Adipocyte (in vitro differentiated cells): ENCODE data around the gene RBFOX2.
A peak's percentile ranks its signal among the peaks of the same experiment; 100 is the strongest.

ENCODE experiments used
- DNase-seq: peaks from one replicate; pipeline ENCODE4 v3.0.0-alpha.2; 2015; ENCODE audit warnings: low read depth
- H3K27me3 ChIP-seq: replicated peaks from 2 replicates; pipeline ENCODE4 v1.7.0; 2013; ENCODE audit warnings: mild to moderate bottlenecking, low read length, moderate library complexity; ENCODE audit not compliant: control insufficient read depth, insufficient read depth
- H3K36me3 ChIP-seq: 2 replicates; pipeline ENCODE4 v1.7.0; 2013; ENCODE audit warnings: low read length, mild to moderate bottlenecking, moderate library complexity; ENCODE audit not compliant: control insufficient read depth, insufficient read depth, severe bottlenecking
- H3K4me1 ChIP-seq: 2 replicates; pipeline ENCODE4 v1.7.0; 2013; ENCODE audit warnings: mild to moderate bottlenecking, low read length, moderate library complexity; ENCODE audit not compliant: control insufficient read depth, insufficient read depth
- H3K4me3 ChIP-seq: 2 replicates; pipeline ENCODE4 v1.7.0; 2013; ENCODE audit warnings: mild to moderate bottlenecking, low read length, moderate library complexity
- H3K9ac ChIP-seq: 2 replicates; pipeline ENCODE4 v1.7.0; 2013; ENCODE audit warnings: mild to moderate bottlenecking, low read length, moderate library complexity
- H3K9me3 ChIP-seq: 2 replicates; pipeline ENCODE4 v1.7.0; 2013; ENCODE audit warnings: mild to moderate bottlenecking, low read length, moderate library complexity; ENCODE audit not compliant: control insufficient read depth

RBFOX2 gene

GRCh38 chr22:35860087-35860733 lies 168.4 kb downstream of the RBFOX2 start:
- H3K36me3 ChIP-seq, result no peaks in the 10 kb centered on the region
- no peak for DNase-seq
- H3K9me3 ChIP-seq, result no peaks in the 10 kb centered on the region
- peaks cover 10% of the 10 kb centered on the region for H3K4me1 ChIP-seq
- no peaks in the 10 kb centered on the region for H3K27me3 ChIP-seq
- no peak overlapping the region for H3K9ac ChIP-seq
- no peak overlapping the region for H3K4me3 ChIP-seq

GRCh38 chr22:35854334-35854733 lies 174.3 kb downstream of the RBFOX2 start:
- Histone ChIP-seq H3K4me1 (peaks cover 7% of the 10 kb centered on the region), H3K36me3 (no peaks in the 10 kb centered on the region), H3K27me3 (no peaks in the 10 kb centered on the region), H3K9me3 (no peaks in the 10 kb centered on the region), H3K9ac (no peak overlapping the region), H3K4me3 (no peak overlapping the region)
- DNase-seq, result no peak

- H3K4me3 ChIP-seq, result no peak overlapping the region
- no peak overlapping the region for H3K9ac ChIP-seq
- no peaks in the 10 kb centered on the region for H3K27me3 ChIP-seq
- no peaks in the 10 kb centered on the region for H3K9me3 ChIP-seq
- no peak for DNase-seq
- peaks cover 7% of the 10 kb centered on the region for H3K4me1 ChIP-seq
- H3K36me3 ChIP-seq, result no peaks in the 10 kb centered on the region
Observed at GRCh38 chr22:35852076-35852475, 176.5 kb downstream of the RBFOX2 start.

GRCh38 chr22:35850831-35851230 lies 177.8 kb downstream of the RBFOX2 start:
- peaks cover 7% of the 10 kb centered on the region for H3K4me1 ChIP-seq
- H3K27me3 ChIP-seq, result no peaks in the 10 kb centered on the region
- H3K4me3 ChIP-seq, result no peak overlapping the region
- H3K9me3 ChIP-seq, result no peaks in the 10 kb centered on the region
- no peaks in the 10 kb centered on the region for H3K36me3 ChIP-seq
- DNase-seq, result no peak
- no peak overlapping the region for H3K9ac ChIP-seq

- H3K27me3 ChIP-seq, result no peaks in the 10 kb centered on the region
- no peaks in the 10 kb centered on the region for H3K9me3 ChIP-seq
- H3K4me1 ChIP-seq, result peaks cover 7% of the 10 kb centered on the region
- no peak overlapping the region for H3K9ac ChIP-seq
- no peak overlapping the region for H3K4me3 ChIP-seq
- DNase-seq, result no peak
- no peaks in the 10 kb centered on the region for H3K36me3 ChIP-seq
Observed at GRCh38 chr22:35846804-35847203, 181.8 kb downstream of the RBFOX2 start.

- peaks cover 3% of the 10 kb centered on the region for H3K4me1 ChIP-seq
Observed at GRCh38 chr22:35844886-35845285, 183.7 kb downstream of the RBFOX2 start.

GRCh38 chr22:35842954-35843353 lies 185.7 kb downstream of the RBFOX2 start:
- Histone ChIP-seq H3K9me3 (no peaks in the 10 kb centered on the region), H3K4me1 (peaks cover 14% of the 10 kb centered on the region), H3K9ac (no peak overlapping the region), H3K4me3 (no peak overlapping the region), H3K36me3 (no peaks in the 10 kb centered on the region), H3K27me3 (no peaks in the 10 kb centered on the region)
- DNase-seq, result peak; percentile 51

More at GRCh38 chr22:35844886-35845285, 183.7 kb downstream of the RBFOX2 start:
- DNase-seq, result no peak
- H3K9ac ChIP-seq, result no peak overlapping the region
- H3K36me3 ChIP-seq, result no peaks in the 10 kb centered on the region
- no peaks in the 10 kb centered on the region for H3K27me3 ChIP-seq
- H3K4me3 ChIP-seq, result no peak overlapping the region
- no peaks in the 10 kb centered on the region for H3K9me3 ChIP-seq

- Histone ChIP-seq H3K27me3 (no peaks in the 10 kb centered on the region), H3K36me3 (no peaks in the 10 kb centered on the region), H3K4me1 (peaks cover 18% of the 10 kb centered on the region), H3K9me3 (no peaks in the 10 kb centered on the region), H3K9ac (no peak overlapping the region), H3K4me3 (no peak overlapping the region)
- no peak for DNase-seq
Observed at GRCh38 chr22:35842519-35842913, 186.1 kb downstream of the RBFOX2 start.

- Histone ChIP-seq H3K4me1 (peaks cover 23% of the 10 kb centered on the region), H3K36me3 (no peaks in the 10 kb centered on the region), H3K4me3 (no peak overlapping the region), H3K27me3 (no peaks in the 10 kb centered on the region), H3K9me3 (no peaks in the 10 kb centered on the region), H3K9ac (no peak overlapping the region)
- no peak for DNase-seq
Observed at GRCh38 chr22:35841907-35842518, 186.6 kb downstream of the RBFOX2 start.

GRCh38 chr22:35840302-35840739 lies 188.3 kb downstream of the RBFOX2 start:
- Histone ChIP-seq H3K27me3 (no peaks in the 10 kb centered on the region), H3K4me1 (peaks cover 38% of the 10 kb centered on the region), H3K9me3 (no peaks in the 10 kb centered on the region), H3K9ac (peak overlapping the region; percentile 91), H3K4me3 (peak overlapping the region; percentile 87), H3K36me3 (no peaks in the 10 kb centered on the region)
- DNase-seq, result peak; percentile 96

DNA sequence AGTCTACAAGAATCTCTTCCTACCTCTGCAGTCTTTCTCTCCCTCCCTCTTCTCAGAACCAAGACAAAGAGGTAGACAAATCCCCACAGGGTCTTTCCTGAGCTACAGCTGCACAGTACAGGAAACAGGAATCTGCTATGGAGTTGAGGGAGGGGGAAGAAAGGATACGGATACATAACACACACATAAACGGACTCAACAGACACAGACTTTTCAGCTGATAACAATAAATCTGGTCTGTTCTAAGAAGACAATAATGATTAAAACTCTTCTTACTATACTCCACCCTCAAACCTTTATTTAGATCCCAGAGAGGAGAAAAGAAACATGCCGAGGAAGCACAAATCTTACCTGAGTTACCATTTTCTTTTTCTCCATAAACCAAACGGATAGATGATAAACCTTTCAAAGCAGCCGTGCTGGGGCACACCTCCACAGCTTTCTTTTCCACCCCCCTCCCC lies 188.8 kb downstream of the RBFOX2 start:
- no peaks in the 10 kb centered on the region for H3K9me3 ChIP-seq
- no peaks in the 10 kb centered on the region for H3K36me3 ChIP-seq
- peaks cover 42% of the 10 kb centered on the region for H3K4me1 ChIP-seq
- peak overlapping the region; percentile 87 for H3K4me3 ChIP-seq
- no peaks in the 10 kb centered on the region for H3K27me3 ChIP-seq
- DNase-seq, result peak; percentile 54
- H3K9ac ChIP-seq, result peak overlapping the region; percentile 91
